Measurements from ENCODE around the gene FBXL12. TPM values are rescaled to one million over a fixed set of nuclear protein-coding genes. Genes with fewer than 3 reads are reported as not detected.
"Not testable (repeated sequence)": the region's sequence is repeated elsewhere in the genome, so short reads cannot be mapped to it uniquely, and the experiment has no call there.

The FBXL12 gene
- total and polyA plus RNA-seq, 7 donors = 14.8 to 31.9 (median 22.4) TPM

DNA sequence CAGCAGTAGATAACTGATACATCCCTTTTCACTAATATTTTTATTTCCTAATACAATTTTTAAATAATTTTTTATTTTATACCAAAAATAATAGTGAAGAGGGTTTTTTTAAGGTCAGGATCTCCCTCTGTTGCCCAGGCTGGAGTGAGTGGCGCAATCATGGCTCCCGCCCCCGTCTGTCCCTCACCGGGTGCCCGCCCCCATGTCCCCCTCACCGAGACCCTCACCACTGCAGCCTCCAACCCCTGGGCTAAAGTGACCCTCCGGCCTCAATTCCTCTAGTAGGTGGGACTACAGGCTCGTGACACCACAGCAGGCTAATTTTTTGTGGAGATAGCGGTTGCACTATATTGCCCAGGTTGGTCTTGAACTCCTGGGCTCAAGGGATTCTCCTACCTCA lies 32.5 kb downstream of the FBXL12 start:
- H3K4me3 ChIP-seq = peak overlapping the region; percentile 64 to 92 (median 72)
- H3K36me3 ChIP-seq = no peaks in the 10 kb centered on the region
- H3K4me1 ChIP-seq = peaks cover 0 to 39% (median 32%) of the 10 kb centered on the region in 4 donors
- intact Hi-C loops (cut with DNase I) = no loop called here
- 50 to 68% methylated on average over 9 of the region's 9 CpGs for WGBS, 2 donors
- no peaks in the 10 kb centered on the region for H3K9me3 ChIP-seq
- TF ChIP-seq, protein P1, sequence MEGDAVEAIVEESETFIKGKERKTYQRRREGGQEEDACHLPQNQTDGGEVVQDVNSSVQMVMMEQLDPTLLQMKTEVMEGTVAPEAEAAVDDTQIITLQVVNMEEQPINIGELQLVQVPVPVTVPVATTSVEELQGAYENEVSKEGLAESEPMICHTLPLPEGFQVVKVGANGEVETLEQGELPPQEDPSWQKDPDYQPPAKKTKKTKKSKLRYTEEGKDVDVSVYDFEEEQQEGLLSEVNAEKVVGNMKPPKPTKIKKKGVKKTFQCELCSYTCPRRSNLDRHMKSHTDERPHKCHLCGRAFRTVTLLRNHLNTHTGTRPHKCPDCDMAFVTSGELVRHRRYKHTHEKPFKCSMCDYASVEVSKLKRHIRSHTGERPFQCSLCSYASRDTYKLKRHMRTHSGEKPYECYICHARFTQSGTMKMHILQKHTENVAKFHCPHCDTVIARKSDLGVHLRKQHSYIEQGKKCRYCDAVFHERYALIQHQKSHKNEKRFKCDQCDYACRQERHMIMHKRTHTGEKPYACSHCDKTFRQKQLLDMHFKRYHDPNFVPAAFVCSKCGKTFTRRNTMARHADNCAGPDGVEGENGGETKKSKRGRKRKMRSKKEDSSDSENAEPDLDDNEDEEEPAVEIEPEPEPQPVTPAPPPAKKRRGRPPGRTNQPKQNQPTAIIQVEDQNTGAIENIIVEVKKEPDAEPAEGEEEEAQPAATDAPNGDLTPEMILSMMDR (IDR thresholded peaks at IDR 0.05) = no peak
- TF ChIP-seq EP300 (IDR thresholded peaks at IDR 0.05) = no peak
- no peak for TF ChIP-seq POLR2A (IDR thresholded peaks at IDR 0.05)
- no peak for TF ChIP-seq POLR2AphosphoS5 (IDR thresholded peaks at IDR 0.05)
- peak overlapping the region; percentile 94 to 99 (median 99) for H3K27ac ChIP-seq
- no peaks in the 10 kb centered on the region for H3K27me3 ChIP-seq
- no peak for DNase-seq

DNA sequence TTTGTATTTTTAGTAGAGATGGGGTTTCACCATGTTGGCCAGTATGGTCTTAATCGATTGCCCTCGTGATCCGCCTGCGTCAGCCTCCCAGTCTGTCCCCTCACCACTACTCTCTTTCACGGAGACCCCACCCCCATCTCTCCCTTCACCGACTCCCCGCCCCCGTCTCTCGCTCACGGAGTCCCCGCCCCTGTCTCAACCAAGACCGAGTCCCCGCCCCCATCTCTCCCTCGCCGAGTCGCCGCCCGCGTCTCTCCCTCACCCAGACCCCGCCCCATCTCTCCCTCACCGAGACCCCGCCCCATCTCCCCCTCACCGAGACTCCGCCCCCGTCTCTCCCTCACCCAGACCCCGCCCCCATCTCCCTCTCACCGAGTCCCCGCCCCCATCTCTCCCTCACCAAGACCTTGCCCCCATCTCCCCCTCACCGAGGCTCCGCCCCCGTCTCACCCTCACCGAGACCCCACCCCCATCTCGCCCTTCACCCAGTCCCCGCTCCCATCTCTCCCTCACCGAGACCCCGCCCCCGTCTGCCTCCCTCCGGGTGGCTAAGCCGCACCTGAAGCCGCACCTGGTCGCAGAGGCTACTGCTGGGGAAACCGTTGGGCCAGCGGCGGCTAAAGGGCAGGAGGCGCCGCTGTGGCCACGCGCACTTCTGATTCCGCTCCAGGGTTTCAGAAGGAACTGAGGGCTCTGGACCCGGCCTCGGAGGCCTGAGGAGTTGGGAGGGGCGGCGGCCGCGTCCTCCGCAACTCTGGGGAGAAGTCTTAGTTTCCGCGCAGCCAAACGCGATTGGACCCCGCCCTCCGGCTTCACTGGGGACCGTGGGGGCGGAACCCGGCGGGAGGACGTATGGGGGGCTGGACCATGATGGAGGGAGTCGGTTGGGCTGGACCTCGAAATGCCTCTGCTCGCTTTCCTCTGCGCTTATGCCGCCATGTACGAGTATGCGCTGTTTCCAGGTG lies 33.2 kb downstream of the FBXL12 start:
- peaks cover 0 to 3% (median 0%) of the 10 kb centered on the region in 4 donors for H3K36me3 ChIP-seq
- peak; percentile 99 for DNase-seq
- TF ChIP-seq, protein P1 (IDR thresholded peaks at IDR 0.05) = no peak
- TF ChIP-seq POLR2AphosphoS5 (IDR thresholded peaks at IDR 0.05) (peak; percentile 86 to 94 (median 94)), POLR2A (IDR thresholded peaks at IDR 0.05) (peak; percentile 88 to 92), EP300 (IDR thresholded peaks at IDR 0.05) (no peak)
- peak overlapping the region; percentile 64 to 92 (median 72) for H3K4me3 ChIP-seq
- peak overlapping the region; percentile 94 to 99 (median 99) for H3K27ac ChIP-seq
- intact Hi-C loops (cut with DNase I) = loop anchor here (1.0 kb wide), 1 partner anchor 17 kb away; the partner anchor contains the start of gene ZNF846
- H3K27me3 ChIP-seq = no peaks in the 10 kb centered on the region
- no peaks in the 10 kb centered on the region for H3K9me3 ChIP-seq
- WGBS, 2 donors = 2% methylated on average over 74 of the region's 74 CpGs
- H3K4me1 ChIP-seq = peaks cover 0 to 32% (median 27%) of the 10 kb centered on the region in 4 donors

DNA sequence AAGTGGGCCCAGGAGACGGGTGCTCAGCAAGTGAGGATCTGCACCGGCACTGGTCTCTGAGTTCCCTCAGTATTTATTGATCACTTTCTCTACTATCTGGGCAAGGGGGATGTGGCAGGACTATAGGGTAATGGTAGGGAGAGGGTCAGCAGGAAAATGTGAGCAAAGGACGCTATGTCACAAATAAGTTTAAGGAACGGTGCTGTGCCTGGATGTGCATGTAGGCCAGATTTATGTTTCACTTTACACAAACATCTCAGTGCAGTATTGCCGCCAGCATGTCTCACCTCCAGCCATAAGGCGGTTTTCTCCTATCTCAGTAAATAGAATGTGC lies 34.7 kb downstream of the FBXL12 start:
- 33 to 80% methylated on average over 6 of the region's 6 CpGs for WGBS, 2 donors
- H3K4me3 ChIP-seq; H3K9me3 ChIP-seq; H3K27me3 ChIP-seq; H3K36me3 ChIP-seq; intact Hi-C loops (cut with DNase I); DNase-seq: not testable (repeated sequence)
- H3K27ac ChIP-seq = peak overlapping the region; percentile 94 to 99 (median 99)
- H3K4me1 ChIP-seq = peaks cover 0 to 18% (median 16%) of the 10 kb centered on the region in 4 donors

DNA sequence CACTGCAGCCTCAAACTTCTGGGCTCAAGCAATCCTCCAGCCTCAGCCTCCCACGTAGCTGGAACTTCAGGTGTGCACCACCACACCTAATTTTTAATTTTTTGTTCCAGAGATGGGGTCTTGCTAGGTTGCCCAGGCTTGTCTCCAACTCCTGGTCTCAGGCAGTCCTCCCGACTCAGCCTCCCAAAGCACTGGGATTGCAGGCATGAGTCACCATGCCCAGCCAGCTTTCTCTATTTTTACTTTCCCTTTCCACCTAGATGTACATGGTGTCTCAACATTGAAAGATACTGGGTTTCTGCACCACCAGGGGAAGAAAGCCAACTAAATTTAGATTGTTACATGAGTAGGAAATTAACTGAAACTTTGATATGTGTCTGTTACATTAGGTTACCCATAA lies 36.5 kb downstream of the FBXL12 start:
- no peak overlapping the region for H3K27ac ChIP-seq
- no peaks in the 10 kb centered on the region for H3K27me3 ChIP-seq
- no peak for DNase-seq
- intact Hi-C loops (cut with DNase I) = no loop called here
- WGBS, 2 donors = 91% methylated on average over 2 of the region's 2 CpGs
- peaks cover 0 to 16% (median 15%) of the 10 kb centered on the region in 4 donors for H3K4me1 ChIP-seq
- no peaks in the 10 kb centered on the region for H3K9me3 ChIP-seq
- peaks cover 0 to 5% (median 0%) of the 10 kb centered on the region in 4 donors for H3K36me3 ChIP-seq
- TF ChIP-seq POLR2AphosphoS5 (IDR thresholded peaks at IDR 0.05) = no peak
- TF ChIP-seq, protein P1 (IDR thresholded peaks at IDR 0.05) = no peak
- TF ChIP-seq POLR2A (IDR thresholded peaks at IDR 0.05) = no peak
- no peak overlapping the region for H3K4me3 ChIP-seq

Measured in sigmoid colon (tissue), 7 donors.